ENCODE data around the gene UBXN7.
"Not testable (repeated sequence)": the region's sequence is repeated elsewhere in the genome, so short reads cannot be mapped to it uniquely, and the experiment has no call there.

The UBXN7 gene

GRCh38 chr3:196432137-196432879, at the start of gene UBXN7:
Gene UBXN7, minus strand, starts transcription at chr3:196432427. Its CDS starts 28 bp downstream, at chr3:196432399.
- DNase-seq: peak; percentile 93

- no peak for DNase-seq
These were observed 45.5 kb upstream of the UBXN7 start for GRCh38 chr3:196477678-196478077.

GRCh38 chr3:196472286-196472685, 40.1 kb upstream of the UBXN7 start:
- no peak for DNase-seq

- peak; percentile 38 for DNase-seq
These were observed 39.3 kb upstream of the UBXN7 start for GRCh38 chr3:196471551-196471950.

GRCh38 chr3:196470182-196470581, 38.0 kb upstream of the UBXN7 start:
- not testable (repeated sequence) for DNase-seq

- no peak for DNase-seq
These were observed 31.6 kb upstream of the UBXN7 start for GRCh38 chr3:196463804-196464203.

- no peak for DNase-seq
These were observed 31.2 kb upstream of the UBXN7 start for GRCh38 chr3:196463478-196463756.

- not testable (repeated sequence) for DNase-seq
These were observed 30.7 kb upstream of the UBXN7 start for GRCh38 chr3:196462680-196463477.

GRCh38 chr3:196458063-196458462, 25.8 kb upstream of the UBXN7 start:
- DNase-seq: no peak

- DNase-seq: not testable (repeated sequence)
These were observed 25.2 kb upstream of the UBXN7 start for GRCh38 chr3:196457470-196457869.

- peak; percentile 18 for DNase-seq
These were observed 22.7 kb upstream of the UBXN7 start for GRCh38 chr3:196454935-196455334.

GRCh38 chr3:196445391-196445790, 13.2 kb upstream of the UBXN7 start:
- not testable (repeated sequence) for DNase-seq

GRCh38 chr3:196444500-196444894, 12.3 kb upstream of the UBXN7 start:
- DNase-seq: no peak

GRCh38 chr3:196440696-196441095, 8.5 kb upstream of the UBXN7 start:
- peak; percentile 24 for DNase-seq

- DNase-seq: peak; percentile 91
These were observed 7.9 kb upstream of the UBXN7 start for GRCh38 chr3:196440041-196440537.

- peak; percentile 55 for DNase-seq
These were observed 768 bp downstream of the UBXN7 start for GRCh38 chr3:196431181-196432136.

- DNase-seq: no peak
These were observed 4.2 kb downstream of the UBXN7 start for GRCh38 chr3:196428041-196428440.

GRCh38 chr3:196424421-196424820, 7.8 kb downstream of the UBXN7 start:
- not testable (repeated sequence) for DNase-seq

- no peak for DNase-seq
These were observed 9.0 kb downstream of the UBXN7 start for GRCh38 chr3:196423044-196423781.

GRCh38 chr3:196421668-196422067, 10.6 kb downstream of the UBXN7 start:
- DNase-seq: not testable (repeated sequence)

GRCh38 chr3:196419386-196419785, 12.8 kb downstream of the UBXN7 start:
- no peak for DNase-seq

- DNase-seq: no peak
These were observed 13.6 kb downstream of the UBXN7 start for GRCh38 chr3:196418601-196419000.
